ENCODE data around the gene BTBD17.

The BTBD17 gene

GRCh38 chr17:74343121-74343520 lies 18.5 kb downstream of the BTBD17 start:
- H3K27me3 ChIP-seq (ENCODE audit: low read length): no peaks in the 10 kb centered on the region
- H3K36me3 ChIP-seq (ENCODE audit: low read length): no peaks in the 10 kb centered on the region
- H3K4me3 ChIP-seq (ENCODE audit: insufficient read depth, low read length, poor library complexity, severe bottlenecking): no peak overlapping the region
- H4K20me1 ChIP-seq (ENCODE audit: low read depth, low read length): no peaks in the 10 kb centered on the region
- H3K27ac ChIP-seq (ENCODE audit: low read depth, low read length): no peak overlapping the region
- H3F3A ChIP-seq (ENCODE audit: insufficient read depth): no peaks in the 10 kb centered on the region
- no peaks in the 10 kb centered on the region for H3K79me2 ChIP-seq (ENCODE audit: insufficient read depth, low read length)
- no peaks in the 10 kb centered on the region for H3K9me2 ChIP-seq (replicated peaks; ENCODE audit: insufficient read depth, low read length)
- H3K9me3 ChIP-seq (ENCODE audit: insufficient read depth, low read length): no peaks in the 10 kb centered on the region
- H3K9ac ChIP-seq (ENCODE audit: low read length): no peak overlapping the region
- H2AFZ ChIP-seq (ENCODE audit: low read depth, low read length, severe bottlenecking): no peak overlapping the region
- H3K4me2 ChIP-seq (ENCODE audit: low read depth, low read length, poor library complexity, severe bottlenecking): no peak overlapping the region
- TF ChIP-seq EZH2phosphoT487 (conservative IDR thresholded peaks at IDR 0.05; ENCODE audit: low read length): no peak
- no peak for TF ChIP-seq CTCF (IDR thresholded peaks at IDR 0.05; ENCODE audit: insufficient read depth, low read length, poor library complexity, severe bottlenecking)

GRCh38 chr17:74342224-74342623 lies 19.4 kb downstream of the BTBD17 start:
- H3K4me3 ChIP-seq (ENCODE audit: insufficient read depth, low read length, poor library complexity, severe bottlenecking): no peak overlapping the region
- H3K27ac ChIP-seq (ENCODE audit: low read depth, low read length): no peak overlapping the region
- H3K9me3 ChIP-seq (ENCODE audit: insufficient read depth, low read length): no peaks in the 10 kb centered on the region
- H3K4me2 ChIP-seq (ENCODE audit: low read depth, low read length, poor library complexity, severe bottlenecking): no peak overlapping the region
- no peaks in the 10 kb centered on the region for H3K79me2 ChIP-seq (ENCODE audit: insufficient read depth, low read length)
- no peak overlapping the region for H3K9ac ChIP-seq (ENCODE audit: low read length)
- no peaks in the 10 kb centered on the region for H4K20me1 ChIP-seq (ENCODE audit: low read depth, low read length)
- no peaks in the 10 kb centered on the region for H3F3A ChIP-seq (ENCODE audit: insufficient read depth)
- no peaks in the 10 kb centered on the region for H3K27me3 ChIP-seq (ENCODE audit: low read length)
- H3K9me2 ChIP-seq (replicated peaks; ENCODE audit: insufficient read depth, low read length): no peaks in the 10 kb centered on the region
- H3K36me3 ChIP-seq (ENCODE audit: low read length): no peaks in the 10 kb centered on the region
- H2AFZ ChIP-seq (ENCODE audit: low read depth, low read length, severe bottlenecking): no peak overlapping the region
- TF ChIP-seq EZH2phosphoT487 (conservative IDR thresholded peaks at IDR 0.05; ENCODE audit: low read length) (no peak), CTCF (IDR thresholded peaks at IDR 0.05; ENCODE audit: insufficient read depth, low read length, poor library complexity, severe bottlenecking) (no peak)

- no peak overlapping the region for H3K4me3 ChIP-seq (ENCODE audit: insufficient read depth, low read length, poor library complexity, severe bottlenecking)
- no peak overlapping the region for H3K4me2 ChIP-seq (ENCODE audit: low read depth, low read length, poor library complexity, severe bottlenecking)
- H3K27ac ChIP-seq (ENCODE audit: low read depth, low read length): no peak overlapping the region
Observed at GRCh38 chr17:74340470-74341023, 21.1 kb downstream of the BTBD17 start.

More at GRCh38 chr17:74340470-74341023, 21.1 kb downstream of the BTBD17 start:
- Histone ChIP-seq H3K79me2 (ENCODE audit: insufficient read depth, low read length) (no peaks in the 10 kb centered on the region), H3K9me3 (ENCODE audit: insufficient read depth, low read length) (no peaks in the 10 kb centered on the region), H4K20me1 (ENCODE audit: low read depth, low read length) (no peaks in the 10 kb centered on the region), H3K27me3 (ENCODE audit: low read length) (no peaks in the 10 kb centered on the region), H3F3A (ENCODE audit: insufficient read depth) (no peaks in the 10 kb centered on the region), H3K9me2 (replicated peaks; ENCODE audit: insufficient read depth, low read length) (no peaks in the 10 kb centered on the region), H3K9ac (ENCODE audit: low read length) (no peak overlapping the region), H3K36me3 (ENCODE audit: low read length) (no peaks in the 10 kb centered on the region), H2AFZ (ENCODE audit: low read depth, low read length, severe bottlenecking) (no peak overlapping the region)
- TF ChIP-seq EZH2phosphoT487 (conservative IDR thresholded peaks at IDR 0.05; ENCODE audit: low read length) (no peak), CTCF (IDR thresholded peaks at IDR 0.05; ENCODE audit: insufficient read depth, low read length, poor library complexity, severe bottlenecking) (no peak)

All from SU-DHL-6 (cell line).